Measurements from ENCODE around the gene MYH16.
A peak's percentile ranks its signal among the peaks of the same experiment; 100 is the strongest.
"Not testable (repeated sequence)": the region's sequence is repeated elsewhere in the genome, so short reads cannot be mapped to it uniquely, and the experiment has no call there.

MYH16 gene

DNA sequence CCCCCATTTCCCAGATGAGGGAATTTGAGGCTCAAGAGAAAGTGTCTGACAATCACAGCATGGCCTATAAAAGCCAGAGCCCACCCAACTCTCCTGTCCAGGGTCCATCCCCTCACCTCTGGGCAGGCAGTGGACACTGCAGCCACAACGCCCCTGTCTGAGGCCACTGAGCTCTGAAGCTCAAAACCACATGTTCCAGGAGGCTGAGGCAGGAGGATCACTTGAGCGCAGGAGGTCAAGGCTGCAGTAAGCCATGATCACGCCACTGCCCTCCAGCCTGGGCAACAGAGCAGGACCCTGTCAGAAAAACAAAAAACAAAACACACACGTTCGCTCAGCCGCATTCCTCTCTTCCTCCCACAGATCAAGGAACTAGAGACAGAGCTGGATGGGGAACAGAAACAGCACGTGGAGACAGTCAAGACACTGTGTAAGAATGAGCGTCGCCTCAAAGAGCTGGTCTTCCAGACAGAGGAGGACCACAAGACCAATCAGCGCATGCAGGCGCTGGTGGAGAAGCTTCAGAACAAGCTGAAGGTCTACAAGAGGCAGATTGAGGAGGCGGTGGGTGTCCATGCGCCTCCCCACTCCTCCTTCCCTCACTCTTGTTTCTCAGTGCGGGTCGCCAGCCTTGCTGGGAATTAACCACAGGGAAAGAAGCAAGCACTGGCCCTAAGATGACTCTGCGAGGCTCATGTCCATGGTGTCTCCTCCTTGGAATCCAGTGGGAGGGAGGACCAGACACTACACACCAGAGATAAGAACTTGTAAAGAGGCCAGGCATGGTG is 33.0 kb downstream of the MYH16 start:
- DNase-seq (ENCODE audit: low read depth), result no peak

DNA sequence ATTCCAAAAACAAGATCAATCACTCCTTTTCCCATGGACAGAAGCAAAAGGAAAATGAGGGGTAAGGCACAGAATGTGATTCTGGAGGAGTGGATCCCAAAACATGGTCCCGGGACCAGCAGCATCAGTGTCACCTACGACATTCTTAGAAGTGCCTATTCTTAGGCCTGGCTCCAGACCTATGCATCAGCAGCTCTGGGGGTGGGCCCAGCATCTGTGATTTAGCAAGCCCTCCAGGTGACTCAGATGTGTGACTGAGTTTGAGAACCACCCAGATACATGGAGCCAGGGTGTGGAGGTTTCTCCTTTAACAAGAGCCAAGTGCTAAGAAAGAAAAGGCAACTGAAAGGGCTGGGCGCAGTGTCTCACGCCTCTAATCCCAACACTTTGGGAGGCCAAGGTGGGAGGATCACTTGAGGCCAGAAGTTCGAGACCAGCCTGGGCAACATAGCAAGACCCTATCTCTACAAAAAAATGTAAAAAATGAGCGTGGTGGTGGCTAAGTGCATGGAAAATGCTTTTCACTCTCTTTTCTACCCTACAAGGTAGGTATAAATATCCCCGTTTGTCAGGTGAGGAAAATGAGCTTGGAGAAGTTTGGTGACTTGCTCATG is 35.9 kb downstream of the MYH16 start:
- DNase-seq (ENCODE audit: low read depth), result peak; percentile 16

DNA sequence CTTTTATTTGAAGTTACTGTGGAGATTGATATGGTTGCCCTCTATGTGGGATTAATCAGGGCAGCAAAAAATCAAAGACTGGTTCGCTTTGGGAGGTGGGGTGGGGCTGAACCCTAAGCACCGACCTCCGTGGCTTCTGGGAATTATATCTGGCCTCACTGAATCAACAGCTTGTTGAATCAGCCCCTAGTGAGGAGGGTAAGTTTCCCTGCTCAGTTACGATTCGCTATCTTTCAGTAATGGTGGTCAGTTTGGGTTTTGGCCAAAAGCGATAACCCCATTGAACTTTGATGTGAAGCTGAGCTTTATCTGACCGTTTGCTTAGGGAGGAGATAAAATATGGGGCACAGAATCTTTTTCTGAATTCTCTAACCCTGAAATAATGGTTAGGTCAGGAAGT is 36.5 kb downstream of the MYH16 start:
- no peak for DNase-seq (ENCODE audit: low read depth)

DNA sequence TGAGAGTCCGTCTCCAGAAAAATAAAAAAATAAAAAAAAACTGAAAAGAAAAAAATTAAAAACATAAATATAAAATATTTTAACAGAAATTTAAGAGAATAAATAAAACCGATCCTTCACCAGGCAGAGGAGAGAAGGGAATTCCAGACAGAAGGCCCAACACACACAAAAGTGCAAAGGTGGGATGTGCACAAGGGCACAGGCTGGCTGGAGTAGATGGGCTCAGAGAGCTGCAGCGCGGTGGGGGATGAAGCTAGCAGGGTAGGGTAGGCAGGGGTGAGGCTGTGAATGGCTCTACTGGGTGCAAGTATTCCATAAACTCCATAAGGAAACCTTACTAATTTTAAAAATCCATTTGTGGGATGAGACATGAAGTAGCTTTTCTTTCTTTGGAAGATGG is 37.4 kb downstream of the MYH16 start:
- DNase-seq (ENCODE audit: low read depth), result no peak

DNA sequence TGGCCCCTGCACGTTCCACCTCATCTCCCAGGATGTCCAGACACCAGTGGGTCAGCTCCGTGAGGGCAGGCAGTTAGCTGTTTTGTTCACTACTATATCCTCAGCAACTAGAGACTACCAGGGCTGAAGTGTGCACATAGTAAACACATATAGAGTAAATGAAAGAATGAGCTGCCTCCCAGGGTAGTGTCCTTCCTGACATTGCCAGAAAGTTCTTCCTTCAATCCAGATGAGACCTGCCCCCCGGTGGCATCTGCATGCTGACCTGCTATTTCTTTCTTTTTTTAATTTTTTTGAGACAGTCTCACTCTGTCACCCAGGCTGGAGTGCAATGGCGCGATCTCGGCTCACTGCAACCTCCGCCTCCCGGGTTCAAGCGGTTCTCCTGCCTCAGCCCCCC is 39.1 kb downstream of the MYH16 start:
- DNase-seq (ENCODE audit: low read depth), result peak; percentile 6

DNA sequence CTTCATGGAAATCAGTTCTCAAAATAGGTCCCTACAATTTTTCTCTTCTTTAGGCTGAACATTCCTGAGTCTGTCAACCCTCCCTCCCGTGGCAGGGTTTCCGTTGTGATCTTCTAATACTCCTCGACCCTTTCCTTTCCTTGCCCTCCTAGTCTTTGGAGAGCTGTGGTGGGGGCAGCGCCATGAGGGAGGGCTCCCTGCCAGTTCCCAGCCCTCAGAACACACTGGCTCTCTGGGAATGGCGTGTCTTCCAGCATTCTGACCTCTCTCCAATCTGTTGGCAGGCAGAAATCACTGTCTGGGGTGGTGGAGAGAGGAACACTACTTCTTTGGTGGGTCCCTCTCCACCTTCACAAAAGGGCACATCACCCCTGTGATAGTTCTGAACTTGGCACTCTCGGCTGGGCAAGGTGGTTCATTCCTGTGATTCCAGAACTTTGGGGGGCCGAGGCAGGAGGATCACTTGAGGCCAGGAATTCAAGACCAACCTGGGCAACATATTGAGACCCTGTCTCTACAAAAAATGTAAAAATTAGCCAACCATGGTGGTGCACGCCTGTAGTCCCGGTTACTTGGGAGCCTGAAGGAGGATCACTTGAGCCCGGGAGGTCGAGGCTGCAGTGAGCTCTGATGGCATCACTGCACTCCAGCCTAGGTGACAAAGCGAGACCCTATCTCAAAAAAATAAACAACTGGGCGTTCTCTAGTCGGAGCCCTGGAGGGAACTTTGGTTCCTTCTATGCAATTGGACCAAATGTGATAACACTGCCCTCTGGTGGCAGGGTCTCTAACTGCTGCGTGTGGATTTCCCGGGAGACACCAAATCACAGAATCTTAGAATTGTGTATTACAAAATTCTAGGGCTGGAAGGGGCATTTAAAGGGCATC is 39.9 kb downstream of the MYH16 start:
- DNase-seq (ENCODE audit: low read depth), result peak; percentile 65

DNA sequence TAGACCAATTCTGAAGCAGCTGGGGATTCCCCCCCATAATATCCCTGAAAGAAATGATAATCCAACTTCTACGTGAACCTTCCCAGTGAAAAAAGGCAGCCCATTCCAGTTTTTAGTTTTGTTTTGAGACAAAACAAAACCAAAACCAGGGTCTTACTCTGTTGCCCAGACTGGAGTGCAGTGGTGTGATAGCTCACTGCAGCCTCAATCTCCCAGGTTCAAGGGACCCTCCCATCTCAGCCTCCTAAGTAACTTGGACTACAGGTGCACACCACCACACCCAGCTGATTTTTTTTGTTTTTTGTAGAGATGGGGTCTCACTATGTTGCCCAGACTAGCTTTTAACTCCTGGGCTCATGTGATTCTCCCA is 40.5 kb downstream of the MYH16 start:
- no peak for DNase-seq (ENCODE audit: low read depth)

DNA sequence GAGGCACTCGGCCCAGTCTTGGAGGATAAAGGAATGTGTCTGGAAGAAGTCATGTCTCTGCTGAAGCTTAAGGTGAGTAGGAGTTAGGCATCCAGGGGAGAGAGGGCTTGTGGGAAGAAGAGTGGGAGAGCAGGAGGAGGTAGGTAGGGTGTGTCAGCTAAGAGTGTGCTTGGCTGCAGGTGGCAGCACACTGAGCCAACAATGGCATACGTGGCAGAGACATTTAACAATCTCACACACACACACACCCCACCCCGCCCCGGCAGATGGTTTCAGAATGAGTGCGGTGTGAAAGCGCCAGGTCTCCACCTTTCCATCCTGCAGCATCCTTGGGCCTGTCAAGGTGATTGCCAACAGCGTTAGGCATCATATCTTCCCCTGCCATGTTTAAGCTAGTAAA is 41.9 kb downstream of the MYH16 start:
- DNase-seq (ENCODE audit: low read depth), result no peak

DNA sequence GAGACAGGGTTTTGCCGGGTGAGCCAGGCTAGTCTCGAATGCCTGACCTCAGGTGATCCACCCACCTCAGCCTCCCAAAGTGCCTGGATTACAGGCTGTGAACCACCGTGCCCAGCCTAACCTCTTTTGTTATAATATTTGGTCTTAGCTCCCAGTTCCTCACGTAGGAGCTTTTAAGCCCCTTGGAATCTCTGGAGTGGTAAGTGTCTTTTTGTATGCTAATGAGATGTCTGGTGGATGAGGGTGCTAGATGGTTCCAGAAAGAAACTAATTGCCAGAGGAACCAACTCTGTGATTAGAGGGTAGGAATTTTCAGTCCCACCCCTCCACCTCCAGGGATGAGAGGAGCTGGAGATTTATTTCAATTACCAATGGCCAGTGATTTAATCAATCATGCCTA is 47.7 kb downstream of the MYH16 start:
- DNase-seq (ENCODE audit: low read depth), result no peak

DNA sequence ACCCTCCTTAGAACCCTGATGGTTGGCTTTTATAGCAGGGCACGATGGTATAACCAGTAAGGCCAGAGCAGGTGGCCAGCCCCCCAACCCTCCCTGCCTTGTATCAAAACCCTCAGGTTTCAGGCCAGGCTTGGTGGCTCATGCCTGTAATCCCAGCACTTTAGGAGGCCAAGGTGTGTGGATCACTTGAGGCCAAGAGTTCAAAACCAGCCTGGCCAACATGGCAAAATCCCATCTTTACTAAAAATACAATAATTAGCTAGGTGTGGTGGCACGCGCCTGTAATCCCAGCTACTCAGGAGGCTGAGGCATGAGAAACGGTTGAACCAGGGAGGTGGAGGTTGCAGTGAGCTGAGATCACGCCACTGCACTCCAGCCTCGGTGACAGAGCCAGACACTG is 50.0 kb downstream of the MYH16 start:
- DNase-seq (ENCODE audit: low read depth), result not testable (repeated sequence)

DNA sequence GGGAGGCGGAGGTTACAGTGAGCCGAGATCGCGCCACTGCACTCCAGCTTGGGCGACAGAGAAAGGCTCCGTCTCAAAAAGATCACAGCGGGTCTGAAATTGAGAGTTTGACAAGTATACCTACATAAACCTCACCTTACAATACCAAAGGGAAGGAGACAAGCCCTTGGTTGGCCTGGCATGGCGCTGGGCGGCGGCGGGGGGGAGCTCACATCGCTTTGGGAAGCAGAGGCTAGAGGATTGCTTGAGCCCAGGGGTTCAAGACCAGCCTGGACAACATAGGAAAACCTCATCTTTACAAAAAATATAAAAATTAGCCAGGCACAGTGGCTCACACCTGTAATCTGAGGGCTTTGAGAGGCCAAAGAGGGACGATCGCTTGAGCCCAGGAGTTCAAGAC is 51.9 kb downstream of the MYH16 start:
- no peak for DNase-seq (ENCODE audit: low read depth)

DNA sequence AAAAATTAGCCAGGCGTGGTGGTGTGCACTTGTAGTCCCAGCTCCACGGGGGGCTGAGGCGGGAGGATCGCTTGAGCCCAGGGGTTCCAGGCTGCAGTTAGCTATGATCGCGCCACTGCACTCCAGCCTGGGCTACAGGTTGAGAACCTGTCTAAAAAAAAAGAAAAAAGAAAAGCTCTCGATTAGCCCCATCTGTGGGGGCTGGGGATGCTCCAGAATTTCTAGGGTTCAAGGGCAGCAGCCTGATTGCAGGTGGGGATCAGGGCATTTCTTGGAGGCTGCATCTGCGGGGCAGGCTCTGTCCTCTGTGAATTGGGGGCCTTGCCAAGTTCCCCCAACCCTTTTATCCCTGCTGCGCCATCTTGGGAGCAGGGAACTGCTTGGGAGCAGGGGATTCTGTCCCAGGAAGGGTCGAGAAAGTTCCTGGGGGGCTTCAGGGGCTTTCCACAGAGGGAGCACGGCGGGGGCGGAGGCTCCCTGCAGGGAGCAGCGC is 52.4 kb downstream of the MYH16 start:
- DNase-seq (ENCODE audit: low read depth), result no peak

DNA sequence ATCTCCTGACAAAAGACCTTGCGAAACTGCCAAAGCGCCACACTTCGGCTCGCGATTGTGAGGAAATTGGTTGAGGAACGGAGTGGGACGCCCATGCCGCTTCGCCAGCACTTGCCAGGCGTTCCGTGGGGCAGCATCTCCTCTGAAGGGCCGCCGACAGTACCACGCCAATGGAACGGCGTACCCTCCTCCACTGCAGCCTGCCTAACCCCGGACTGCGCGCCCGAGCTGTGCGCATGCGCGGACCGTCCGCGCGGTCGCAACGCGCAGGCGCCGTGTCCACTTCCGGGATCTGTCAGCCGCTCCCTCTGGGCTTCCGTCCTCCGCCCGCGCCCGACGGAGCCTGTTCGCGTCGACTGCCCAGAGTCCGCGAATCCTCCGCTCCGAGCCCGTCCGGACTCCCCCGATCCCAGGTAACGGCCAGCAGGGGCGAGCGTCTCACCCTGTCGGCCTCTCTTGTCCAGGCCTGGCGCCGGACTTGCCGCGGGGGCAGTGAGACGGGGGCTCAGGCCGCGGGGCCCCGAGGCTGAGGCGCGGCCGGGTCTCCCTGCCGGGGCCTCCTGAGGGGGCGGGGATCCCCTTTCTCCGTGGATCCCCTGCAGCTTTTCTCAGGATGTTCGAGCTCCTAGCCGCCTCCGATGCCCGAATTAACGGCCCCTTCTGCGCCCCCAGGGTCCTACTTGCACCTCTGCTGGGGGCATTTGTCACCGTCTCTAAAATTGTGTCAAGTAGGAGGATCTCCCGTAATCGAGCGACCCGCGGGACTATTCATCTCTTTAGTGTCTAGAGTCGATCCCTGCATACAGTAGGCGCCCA is 53.2 kb downstream of the MYH16 start, which contains the start of gene ARPC1A:
Gene ARPC1A (plus strand): TSS at position 307 of the 816 bp plus-strand sequence. CDS start 7,456 bp downstream, outside the sequence.
- DNase-seq (ENCODE audit: low read depth), result peak; percentile 93

DNA sequence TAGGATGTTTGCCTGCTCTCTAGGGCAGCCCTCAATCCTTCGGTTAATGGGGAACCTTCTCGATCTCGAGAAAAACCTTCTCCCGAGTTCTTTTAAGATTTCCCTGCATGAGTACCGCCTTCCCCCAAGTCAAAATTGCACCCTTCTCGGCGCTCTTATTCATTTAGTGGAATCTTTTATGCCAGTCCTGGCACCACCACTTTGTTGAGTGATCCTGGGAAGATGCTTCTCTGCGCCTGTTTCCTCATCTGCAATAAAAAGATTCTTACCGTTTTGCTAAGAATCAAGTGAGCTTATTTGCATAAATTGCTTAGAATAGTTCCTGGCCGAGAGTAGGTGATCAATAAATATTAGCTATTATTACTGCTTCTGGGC is 53.8 kb downstream of the MYH16 start:
- peak; percentile 7 for DNase-seq (ENCODE audit: low read depth)

DNA sequence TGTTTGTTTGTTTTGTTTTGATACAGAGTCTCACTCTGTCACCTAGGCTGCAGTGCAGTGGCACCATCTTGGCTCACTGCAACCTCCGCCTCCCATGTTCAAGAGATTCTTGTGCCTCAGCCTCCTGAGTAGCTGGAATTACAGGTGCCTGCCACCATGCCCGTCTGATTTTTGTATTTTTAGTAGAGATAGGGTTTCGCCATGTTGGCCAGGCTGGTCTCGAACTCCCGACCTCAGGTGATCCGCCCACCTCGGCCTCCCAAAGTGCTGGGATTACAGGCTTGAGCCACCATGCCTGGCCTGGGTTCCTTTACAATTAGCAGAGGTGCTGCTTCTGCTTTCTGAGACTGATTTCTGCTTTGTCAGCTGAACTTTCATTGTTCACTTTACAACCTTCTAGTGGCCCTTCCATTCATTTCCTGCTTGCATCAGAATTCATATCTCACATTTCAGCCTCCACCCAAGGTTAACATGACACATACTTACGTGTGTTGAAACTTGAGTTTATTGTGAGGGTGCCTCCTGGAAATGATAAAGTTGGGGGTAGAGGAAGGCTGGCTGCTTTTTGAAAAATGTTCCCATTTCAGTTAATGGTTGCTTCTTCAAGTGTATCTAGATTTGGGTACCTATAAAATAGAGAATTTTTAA is 57.8 kb downstream of the MYH16 start:
- peak; percentile 85 for DNase-seq (ENCODE audit: low read depth)

DNA sequence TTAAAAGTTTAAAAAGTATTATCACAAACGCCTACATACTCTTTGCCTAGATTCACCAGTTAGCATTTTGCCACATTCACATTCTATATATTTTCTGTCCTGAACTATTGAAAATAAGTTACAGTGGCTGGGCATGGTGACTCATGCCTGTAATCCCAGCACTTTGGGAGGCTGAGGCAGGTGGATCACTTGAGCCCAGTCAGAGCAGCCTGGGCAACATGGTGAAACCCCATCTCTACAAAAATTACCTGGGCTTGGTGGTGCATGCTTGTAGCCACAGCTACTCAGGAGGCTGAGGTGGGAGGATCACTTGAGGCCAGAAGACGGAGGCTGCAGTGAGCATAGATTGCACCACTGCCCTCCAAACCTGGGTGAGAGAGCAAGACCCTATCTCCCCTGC is 58.4 kb downstream of the MYH16 start:
- peak; percentile 28 for DNase-seq (ENCODE audit: low read depth)

DNA sequence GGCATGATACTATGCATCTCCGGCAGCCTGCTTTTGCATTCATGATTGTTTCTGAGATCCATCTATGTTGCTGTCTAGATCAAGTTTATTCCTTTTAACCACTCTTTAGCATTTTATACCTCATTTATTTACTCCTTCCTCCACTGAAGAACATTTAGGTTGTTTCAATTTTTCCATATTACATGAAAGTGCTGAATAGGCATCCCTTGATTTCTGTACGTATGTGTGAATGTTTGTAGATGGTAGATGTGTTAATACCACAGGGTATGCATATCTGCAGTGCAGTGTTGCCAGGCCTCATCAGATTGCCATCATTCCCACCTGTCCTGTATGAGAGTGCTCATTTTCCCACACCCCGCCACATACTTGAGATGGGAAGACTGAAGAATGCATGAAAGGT is 67.0 kb downstream of the MYH16 start:
- no peak for DNase-seq (ENCODE audit: low read depth)

DNA sequence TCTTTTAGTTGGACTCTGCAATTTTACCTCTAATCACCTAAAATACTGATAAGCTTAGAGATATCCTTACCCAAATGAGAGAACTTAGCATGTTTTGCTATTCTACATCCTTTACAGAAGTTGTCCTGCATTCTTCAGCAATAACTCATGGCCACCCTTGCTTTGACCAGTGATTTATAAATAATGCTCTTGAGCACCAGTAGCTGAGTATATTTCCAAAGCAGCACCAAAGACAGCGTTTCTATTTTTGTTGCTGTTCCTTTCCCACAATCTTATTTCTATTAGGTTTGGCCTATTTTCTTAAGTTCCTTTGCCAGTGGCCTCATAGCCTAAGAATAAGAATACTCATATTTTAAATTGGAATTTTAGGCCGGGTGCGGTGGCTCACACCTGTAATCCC is 68.0 kb downstream of the MYH16 start:
- DNase-seq (ENCODE audit: low read depth), result peak; percentile 63

DNA sequence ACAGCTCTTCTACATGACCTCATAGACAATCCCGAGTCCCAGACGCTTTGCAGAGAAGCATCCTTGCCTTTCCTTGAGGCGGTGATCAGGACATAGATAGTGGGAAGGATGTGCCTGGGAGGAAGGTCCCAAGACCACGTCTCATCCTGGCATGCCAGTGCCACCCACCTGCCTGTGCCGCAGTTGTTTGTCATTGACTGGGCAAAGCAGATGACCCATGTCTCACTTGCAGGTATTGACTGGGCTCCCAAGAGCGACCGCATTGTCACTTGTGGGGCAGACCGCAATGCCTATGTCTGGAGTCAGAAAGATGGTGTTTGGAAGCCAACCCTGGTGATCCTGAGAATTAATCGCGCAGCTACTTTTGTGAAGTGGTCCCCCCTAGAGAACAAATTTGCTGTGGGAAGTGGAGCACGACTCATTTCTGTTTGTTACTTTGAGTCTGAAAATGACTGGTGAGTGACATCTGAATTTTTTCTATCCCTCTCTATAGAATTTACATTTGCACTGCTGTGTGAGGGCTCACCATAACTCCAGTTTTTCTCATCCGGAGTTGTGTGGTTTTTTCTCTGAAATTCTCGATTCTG is 71.5 kb downstream of the MYH16 start:
- DNase-seq (ENCODE audit: low read depth), result no peak

DNA sequence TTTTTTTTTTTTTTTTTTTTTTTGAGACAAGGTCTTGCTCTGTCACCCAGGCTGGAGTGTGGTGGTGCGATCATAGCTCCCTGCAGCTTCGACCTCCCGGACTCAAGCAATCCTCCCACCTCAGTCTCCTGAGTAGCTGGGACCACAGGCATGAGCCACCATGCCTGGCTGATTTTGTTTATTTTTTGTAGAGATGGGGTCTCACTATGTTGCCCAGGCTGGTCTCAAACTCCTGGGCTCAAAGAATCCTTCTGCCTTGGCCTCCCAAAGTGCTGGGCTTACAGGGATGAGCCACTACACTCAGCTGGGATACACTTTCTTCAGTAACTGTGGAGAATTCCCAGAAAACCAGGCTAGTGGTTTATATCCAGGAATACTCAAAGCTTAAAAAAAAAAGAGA is 78.0 kb downstream of the MYH16 start:
- not testable (repeated sequence) for DNase-seq (ENCODE audit: low read depth)

DNA sequence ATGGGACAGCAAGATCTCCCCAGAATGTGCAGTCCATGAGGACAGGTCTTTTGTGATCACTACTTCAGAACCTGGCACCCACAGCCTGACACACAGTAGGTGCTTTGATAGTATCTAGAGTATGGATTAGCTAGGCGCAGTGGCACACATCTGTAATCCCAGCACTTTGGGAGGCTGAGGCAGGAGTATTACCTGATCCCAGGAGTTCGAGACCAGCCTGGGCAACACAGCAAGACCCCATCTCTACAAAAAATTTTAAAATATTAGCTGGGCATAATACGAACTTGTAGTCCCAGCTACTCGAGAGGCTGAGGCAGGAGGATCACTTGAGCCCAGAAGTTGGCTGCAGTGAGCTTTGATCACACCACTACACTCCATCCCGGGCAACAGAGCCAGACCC is 79.6 kb downstream of the MYH16 start:
- DNase-seq (ENCODE audit: low read depth), result no peak

All from EH (cell line).